GM10847 (cell line): Measurements from ENCODE around the gene LETM1.

Source experiments
- POLR2A ChIP-seq: IDR thresholded peaks from 2 replicates; pipeline ENCODE4 v1.6.1; 2011; ENCODE audit not compliant: insufficient read length; ENCODE audit errors: extremely low read depth

LETM1 gene

DNA sequence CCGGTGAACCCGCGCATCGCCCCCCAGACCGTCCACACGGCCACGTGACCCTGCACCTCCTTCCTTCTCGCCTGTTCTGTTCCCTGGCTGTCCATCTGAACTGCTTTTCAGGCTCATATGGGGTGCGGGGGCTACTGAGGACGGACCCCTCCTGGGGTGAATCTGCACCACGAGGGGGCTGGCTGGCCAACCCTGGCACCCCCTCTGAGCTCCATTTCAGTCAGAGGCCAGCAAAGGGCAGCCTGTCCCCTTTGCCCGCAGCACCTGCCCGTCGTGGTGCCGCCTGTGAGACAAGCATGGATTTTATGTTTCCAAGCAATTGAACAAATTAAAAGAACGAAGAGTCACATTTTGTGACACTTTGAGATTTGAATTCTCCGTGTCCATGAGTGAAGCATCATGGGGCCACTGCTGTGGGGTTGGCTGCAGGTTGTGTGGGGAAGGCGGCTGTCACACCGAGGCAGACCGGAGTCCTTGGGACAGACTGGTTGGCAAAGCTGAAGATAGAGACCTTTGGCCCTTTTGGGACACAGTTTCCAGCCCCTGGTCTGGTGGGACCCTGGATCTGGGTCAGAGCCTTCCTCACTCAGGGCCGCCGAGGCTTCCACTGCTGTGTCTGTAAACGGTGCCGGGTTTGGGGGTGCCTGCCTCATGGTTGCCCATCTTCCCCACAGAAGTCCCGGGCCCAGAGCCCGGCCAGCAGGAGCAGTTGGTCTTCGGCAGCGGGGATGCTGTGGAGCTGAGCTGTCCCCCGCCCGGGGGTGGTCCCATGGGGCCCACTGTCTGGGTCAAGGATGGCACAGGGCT is 57.2 kb downstream of the LETM1 start:
- no peak for TF ChIP-seq POLR2A

DNA sequence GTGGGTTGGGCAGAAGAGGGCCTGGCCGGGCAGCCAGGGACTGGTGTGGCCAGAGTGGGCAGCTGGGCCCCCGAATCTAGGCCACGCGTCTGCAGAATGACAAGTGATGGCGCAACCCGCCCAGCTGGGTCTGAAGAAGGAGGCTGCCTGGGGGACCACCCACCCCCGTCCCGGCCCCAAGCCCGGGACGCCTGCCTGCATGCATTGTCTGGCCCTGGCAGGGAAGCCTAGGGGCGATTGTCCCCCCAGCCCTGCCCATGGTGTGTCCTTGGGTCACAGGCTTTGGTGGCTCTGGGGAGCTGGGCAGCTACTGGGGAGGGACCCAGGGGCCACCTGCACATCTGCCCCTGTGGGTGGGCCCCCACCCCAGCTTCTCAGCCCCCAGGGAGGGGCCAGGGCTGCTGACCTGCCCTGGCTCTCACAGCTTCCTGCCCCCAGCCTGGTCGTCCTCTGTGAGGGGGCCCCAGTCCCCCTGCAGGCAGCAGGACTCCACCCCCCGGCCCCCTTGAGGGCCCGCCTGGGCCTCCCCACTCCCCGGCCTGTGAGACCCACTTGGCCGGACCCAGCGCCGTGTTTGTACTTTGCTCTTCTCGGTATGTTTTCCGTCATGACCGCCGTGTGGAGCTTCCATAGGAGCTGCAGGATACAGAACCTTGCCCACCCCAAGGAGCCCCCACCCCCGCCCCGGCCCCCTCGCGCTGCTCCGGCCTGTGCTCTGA is 57.9 kb downstream of the LETM1 start:
- TF ChIP-seq POLR2A, result no peak

DNA sequence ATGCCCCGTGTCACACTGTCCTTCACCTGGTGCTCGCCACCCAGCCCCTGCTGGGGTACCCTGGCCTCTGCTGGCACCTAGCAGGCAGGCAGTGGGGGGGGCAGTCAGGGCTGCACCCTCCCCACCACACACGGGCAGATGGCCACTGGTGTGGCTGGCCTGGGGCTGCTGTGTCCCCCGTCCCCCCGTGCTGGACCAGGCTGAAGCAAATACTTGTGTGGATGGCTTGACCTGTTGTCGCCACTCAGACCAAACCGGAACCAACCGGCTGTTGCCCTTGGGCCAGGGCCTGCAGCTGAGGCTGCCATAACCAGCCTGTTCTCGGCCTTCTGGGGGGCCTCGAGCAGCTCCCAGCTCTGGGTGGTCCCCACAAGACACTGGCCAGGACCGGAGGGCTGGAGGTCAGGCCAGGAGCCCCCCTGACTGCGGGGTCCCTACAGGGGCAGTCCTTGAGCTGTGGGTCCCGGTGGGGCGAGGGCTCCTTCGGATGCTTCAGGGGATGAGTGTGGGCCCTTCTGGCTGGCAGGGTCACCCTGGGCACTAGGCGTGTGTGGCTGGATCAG is 58.6 kb downstream of the LETM1 start:
- TF ChIP-seq POLR2A, result no peak

DNA sequence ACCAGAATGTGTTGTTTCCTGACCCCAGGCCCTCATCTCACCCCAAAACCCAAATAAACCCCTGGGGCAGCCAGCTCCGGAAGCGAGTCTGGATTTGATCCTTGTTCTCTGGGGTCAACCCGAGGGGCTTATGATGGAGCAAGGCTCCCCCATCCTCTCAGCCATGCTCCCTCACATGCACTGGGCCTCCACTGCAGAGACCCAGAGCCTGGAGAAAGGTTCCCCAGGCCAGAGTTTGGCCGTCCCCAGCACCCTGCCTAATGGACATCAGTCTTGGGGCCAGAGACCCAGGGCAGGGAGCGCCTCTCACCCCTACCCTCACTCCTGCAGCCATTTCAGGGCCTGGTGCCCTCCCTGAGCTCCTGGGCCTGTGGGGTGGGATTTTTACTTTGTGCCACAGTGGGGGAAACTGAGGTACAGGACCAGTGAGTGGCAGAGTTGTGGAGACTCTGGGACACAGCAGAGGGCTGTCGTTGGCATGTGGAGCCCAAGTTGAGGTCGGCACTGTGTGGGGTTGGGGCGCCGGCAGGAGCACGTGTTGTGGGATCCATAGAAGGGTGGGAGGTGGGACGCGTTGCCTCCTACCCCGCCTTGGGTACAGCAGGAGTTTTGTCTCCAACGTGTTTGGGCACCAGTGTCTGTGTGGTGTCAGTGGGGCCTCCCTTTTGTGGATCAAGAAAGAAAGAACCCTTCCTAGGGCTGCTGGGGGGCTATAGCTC is 59.3 kb downstream of the LETM1 start:
- no peak for TF ChIP-seq POLR2A

DNA sequence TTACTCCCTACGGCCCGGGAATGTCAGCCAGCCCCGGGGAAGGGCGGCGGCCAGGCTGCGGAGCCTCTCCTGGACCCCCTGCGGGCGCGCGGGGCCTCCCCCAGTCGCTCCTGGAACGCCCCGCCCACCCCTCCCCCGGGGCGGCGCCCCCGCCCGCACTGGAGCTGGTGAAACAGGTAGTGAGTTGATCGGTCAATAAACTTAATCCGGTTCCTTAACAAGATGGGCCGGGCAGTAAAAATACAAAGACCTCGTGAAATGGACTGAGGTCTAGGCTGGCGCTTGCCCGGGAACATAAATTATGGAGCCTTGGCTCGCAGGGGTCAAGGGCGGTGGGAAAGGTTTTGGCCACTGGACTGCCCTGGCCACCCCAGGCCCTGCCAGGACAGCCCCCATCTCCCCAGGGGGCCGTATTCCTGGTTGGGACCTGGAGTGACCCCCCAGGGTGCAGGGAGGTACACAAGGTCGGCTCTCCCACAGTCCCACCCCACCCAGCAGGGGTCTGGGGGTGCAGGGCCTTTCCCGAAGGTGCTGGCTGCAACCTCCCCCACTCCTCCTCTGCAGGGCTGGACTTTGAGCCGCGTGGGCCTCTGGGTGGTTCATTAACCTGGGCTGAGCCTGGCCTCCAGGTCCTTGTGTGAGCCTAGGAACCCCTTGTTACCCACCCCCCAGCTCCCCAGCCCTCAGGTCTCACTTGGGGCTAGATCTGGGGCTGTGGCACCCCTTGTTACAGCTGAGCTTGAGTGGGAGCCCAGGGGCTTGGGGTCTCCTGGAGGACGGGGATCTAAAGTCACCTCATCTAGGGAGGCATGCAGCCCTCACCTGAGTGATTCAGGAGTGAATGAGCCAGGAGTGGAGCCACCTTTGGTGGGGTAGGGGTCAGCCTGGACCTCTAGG is 60.4 kb downstream of the LETM1 start:
- no peak for TF ChIP-seq POLR2A

DNA sequence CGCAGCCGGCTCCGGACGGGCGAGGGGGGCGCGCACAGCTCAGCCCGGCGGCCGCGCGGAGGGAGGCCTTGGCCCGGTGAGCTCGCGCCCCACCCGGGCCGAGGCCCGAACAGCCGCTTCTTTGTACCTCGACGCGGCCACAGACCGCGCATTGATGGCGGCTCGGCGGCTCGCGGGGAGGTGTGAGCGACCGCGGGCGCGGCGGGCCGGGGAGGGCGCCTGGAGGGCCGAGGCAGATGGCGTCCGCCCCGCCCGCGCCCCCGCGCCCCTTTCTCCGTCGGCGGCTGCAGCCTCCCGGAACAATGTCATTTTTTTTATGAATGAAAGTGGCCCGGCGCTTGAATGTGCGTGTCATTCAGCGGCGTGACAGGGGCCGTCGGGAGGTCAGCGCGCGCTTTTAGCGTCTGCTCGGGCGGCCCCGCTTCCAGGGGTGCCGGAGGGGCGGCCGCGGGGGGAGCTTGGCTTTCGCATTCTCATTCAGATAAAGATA is 61.1 kb downstream of the LETM1 start:
- TF ChIP-seq POLR2A, result no peak

DNA sequence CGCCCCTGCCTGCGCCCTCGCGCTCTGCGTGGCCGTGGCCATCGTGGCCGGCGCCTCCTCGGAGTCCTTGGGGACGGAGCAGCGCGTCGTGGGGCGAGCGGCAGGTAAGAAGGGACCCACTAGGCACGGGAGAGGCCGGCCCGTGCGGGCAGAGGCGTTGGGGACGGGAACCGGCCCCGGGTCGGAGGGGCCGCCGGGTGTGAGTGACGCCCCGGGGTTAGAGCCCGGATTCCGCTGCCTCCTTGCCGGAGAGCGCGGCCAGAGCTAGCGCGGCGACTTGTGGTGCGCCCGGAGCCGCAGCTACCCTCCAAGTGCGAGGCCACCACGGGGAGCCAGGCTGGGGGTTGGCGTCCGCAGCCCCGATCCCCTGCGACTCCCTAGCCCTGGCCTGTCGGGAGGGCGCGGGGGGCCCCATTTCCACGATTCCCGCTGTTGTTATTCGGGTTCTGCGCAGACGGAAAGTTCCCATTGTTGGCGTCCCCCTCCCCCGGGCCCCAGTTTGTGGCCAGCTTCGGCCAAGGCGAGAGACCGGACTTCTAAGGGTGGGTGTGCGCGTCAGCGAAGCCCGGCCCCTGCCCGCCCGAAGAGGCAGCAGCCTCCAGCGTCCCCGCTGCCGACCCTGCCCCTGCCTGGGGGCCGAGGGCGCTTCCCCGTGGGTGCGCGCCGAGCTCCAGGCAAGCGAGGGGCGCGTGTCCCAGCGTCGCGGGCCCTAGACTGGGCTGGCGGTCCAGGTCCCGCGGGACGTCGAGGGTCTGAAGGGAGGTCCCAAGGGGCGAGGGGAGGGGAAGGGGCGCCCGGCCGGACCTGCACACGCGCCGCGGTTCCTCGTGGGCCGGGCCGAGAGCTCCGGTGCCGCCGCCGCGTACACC is 61.8 kb downstream of the LETM1 start:
- no peak for TF ChIP-seq POLR2A

DNA sequence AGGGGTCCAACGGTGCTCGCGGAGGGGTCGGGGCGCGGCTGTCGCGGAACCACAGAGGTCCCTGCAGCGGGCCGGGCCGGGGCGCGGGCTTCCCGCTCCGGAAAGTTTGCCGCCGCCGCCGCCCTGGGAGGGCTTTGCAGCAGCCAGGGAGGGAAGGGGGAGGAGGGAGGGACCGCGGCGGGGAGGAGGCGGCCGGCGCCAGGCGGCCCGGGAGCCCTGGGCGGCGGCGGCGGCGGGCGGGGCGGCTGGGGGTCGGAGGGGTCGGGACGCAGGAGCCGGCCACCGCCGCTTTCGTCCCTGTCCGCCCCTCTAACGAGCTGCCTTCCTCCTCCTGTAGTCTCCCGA is 62.5 kb downstream of the LETM1 start:
- no peak for TF ChIP-seq POLR2A

DNA sequence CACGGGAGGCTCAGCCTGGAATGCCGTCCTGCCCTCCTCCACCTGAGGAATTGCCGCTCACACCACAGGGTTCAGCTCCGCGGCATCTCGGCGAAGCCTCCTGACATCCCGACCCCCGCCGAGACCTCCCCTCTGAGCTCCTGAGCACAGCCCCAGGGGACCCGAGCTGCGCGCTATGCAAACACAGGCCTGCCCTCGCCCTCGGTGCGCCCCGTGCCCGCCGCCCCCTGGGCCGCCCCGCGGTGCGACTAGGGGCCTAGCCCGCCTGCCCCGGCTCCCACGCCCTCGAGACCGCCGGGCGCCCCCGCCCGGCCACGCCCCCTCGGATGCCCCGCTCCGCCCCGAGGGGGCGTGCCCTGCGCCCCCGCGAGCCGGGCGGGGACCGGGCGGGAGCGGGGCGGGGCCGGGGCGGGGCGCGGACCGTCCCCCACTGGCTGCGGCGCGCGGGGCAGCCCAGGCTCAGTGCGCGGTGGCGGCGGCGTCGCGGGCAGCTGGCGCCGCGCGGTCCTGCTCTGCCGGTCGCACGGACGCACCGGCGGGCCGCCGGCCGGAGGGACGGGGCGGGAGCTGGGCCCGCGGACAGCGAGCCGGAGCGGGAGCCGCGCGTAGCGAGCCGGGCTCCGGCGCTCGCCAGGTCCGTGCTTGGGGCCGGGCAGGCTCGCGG is 63.0 kb downstream of the LETM1 start, which contains the start of gene FGFR3:
Gene FGFR3 (plus strand): TSS at position 462 of the 664 bp plus-strand sequence. CDS start 642 bp downstream, outside the sequence.
- TF ChIP-seq POLR2A, result no peak

DNA sequence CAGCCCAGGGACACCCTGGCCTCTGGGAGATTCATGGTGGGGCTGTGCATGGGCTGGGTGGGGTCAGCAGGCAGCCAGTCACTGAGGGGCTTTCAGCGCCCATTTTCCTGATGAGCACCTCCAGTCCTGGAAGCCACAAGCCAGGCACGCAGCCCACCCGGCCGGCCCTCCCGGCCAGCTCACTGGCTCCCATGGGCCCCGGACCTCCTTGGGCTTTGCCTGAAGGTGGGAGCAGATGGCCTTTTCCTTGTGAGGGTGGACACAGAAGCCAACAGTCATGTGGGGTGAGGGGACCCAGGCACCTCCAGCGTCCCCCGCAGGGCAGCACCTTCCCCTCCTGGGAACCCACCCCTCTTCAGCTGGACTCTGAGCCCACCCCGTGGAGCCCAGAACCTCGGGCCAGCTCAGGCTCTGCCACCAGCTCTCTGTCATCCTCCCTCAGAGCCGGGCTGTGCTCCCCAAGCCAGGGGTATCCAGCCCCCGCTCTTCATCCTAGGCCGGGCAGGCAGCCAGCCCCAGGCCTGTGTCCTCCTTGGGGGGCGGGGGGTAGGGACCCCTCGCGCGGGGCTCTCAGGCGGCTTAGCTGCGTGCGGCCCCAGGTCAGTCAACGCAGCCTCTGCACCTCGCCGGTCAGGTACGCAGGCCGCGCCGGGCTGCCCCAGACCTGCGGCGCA is 63.7 kb downstream of the LETM1 start:
- no peak for TF ChIP-seq POLR2A

DNA sequence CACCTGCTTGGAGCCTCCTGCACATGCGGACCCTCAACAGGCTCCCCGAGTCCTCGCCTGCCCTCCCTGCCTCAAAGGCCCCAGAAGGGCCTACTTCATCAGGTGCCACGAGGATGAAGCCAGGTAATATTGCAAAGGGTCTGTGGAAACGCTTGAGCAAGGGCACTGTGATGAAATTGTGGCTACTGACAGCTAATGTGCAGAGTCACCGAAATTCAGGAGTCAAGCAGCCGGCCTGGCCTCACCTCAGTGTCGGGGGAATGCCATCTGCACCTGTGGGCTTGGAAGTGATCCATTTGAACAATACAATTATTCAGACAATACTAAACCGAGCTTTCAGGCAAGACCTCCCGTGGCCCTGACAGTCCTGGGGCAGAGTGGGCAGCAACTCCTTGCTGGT is 66.0 kb downstream of the LETM1 start:
- TF ChIP-seq POLR2A, result no peak

DNA sequence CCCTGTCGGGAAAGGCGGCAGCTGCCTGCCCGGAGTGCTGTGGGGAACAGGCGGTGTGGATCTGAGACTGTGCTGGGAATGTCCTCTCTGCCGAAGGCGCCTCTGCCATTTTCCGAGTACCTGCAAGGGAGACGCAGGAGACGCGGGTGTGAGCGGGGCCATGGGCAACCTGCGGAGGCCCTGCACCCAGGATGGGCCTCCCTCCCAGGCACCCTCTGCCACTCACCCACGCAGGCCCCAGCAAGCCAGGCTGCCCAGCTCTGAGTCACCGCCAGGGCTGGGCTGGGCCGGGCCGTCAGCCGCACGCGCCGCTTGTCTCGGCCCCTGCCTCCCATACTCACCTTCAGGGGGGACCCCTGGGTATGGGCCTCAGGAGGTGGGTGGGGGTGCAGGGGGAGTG is 66.4 kb downstream of the LETM1 start:
- TF ChIP-seq POLR2A, result no peak

DNA sequence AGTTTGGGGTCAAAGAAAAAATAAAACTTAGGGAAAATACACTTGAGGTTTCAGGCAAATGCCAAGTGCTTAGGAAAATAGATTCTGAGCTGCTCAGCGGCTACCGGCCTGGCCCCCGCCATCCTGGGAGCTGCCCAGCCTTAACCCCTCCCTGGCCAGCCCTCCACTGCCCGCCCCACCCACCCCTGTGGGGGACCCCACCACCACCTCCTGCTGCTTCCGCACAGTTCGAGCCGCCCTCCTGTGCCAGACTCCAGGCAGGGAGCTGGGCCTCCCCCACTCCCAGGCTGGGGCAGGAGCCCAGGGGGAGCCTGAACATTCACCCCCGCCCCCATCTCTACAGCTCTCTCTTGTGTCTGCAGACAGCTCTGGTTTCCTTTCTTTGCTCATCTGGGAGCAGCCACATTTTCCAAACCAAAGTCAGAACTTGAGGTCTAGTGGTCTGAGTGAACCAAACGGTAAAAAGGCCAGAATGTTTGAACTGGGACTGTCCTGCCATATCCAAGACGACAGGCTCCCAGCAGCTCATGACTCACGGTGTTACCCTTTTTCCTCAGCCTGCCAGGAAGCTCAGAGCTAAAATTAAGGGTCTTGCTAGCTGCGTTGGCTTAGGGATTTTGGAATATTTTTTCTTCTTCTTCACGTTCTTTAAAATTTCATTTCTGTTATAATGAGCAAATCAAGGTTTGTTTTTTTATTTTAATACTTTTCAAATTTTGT is 67.5 kb downstream of the LETM1 start:
- TF ChIP-seq POLR2A, result no peak
